RWPE2 (cell line): ENCODE data around the gene DNAJB2.

Source experiments
- ATAC-seq: fragments of 200-7000 bp; cut with Tn5 transposase; 3 replicates; pipeline ENCODE4 v1.9.1; 2021; ENCODE audit warnings: low read depth
- DNase-seq: peaks from one replicate; pipeline ENCODE4 v3.0.0-alpha.2; 2020; ENCODE audit warnings: low spot score
- H3K27ac ChIP-seq: fragments of 450-650 bp; 2 replicates; pipeline ENCODE4 v1.5.1; 2017; ENCODE audit warnings: mild to moderate bottlenecking; ENCODE audit not compliant: poor library complexity, severe bottlenecking
- H3K27me3 ChIP-seq: fragments of 250-450 bp; sonication (Bioruptor Pico); 2 replicates; pipeline ENCODE4 v1.5.1; 2021; ENCODE audit warnings: mild to moderate bottlenecking, moderate library complexity; ENCODE audit not compliant: insufficient read depth, poor library complexity, severe bottlenecking
- H3K36me3 ChIP-seq: fragments of 250-450 bp; sonication (Bioruptor Pico); 2 replicates; pipeline ENCODE4 v1.5.1; 2020; ENCODE audit warnings: low read depth, mild to moderate bottlenecking, moderate library complexity
- H3K4me1 ChIP-seq: fragments of 250-450 bp; sonication (Bioruptor Pico); 2 replicates; pipeline ENCODE4 v1.5.1; 2021; ENCODE audit warnings: mild to moderate bottlenecking, moderate library complexity; ENCODE audit not compliant: insufficient read depth, poor library complexity, severe bottlenecking
- H3K4me3 ChIP-seq: fragments of 250-450 bp; sonication (Bioruptor Pico); 2 replicates; pipeline ENCODE4 v1.5.1; 2021; ENCODE audit warnings: mild to moderate bottlenecking, moderate library complexity; ENCODE audit not compliant: severe bottlenecking
- H3K9me3 ChIP-seq: fragments of 250-450 bp; sonication (Bioruptor Pico); 2 replicates; pipeline ENCODE4 v1.5.1; 2021; ENCODE audit warnings: mild to moderate bottlenecking, moderate library complexity; ENCODE audit not compliant: severe bottlenecking
- CTCF ChIP-seq: fragments of 450-650 bp; IDR thresholded peaks from one replicate; pipeline ENCODE4 v1.5.1; 2017; ENCODE audit warnings: mild to moderate bottlenecking, moderate library complexity; ENCODE audit not compliant: poor library complexity, severe bottlenecking

Gene DNAJB2

DNA sequence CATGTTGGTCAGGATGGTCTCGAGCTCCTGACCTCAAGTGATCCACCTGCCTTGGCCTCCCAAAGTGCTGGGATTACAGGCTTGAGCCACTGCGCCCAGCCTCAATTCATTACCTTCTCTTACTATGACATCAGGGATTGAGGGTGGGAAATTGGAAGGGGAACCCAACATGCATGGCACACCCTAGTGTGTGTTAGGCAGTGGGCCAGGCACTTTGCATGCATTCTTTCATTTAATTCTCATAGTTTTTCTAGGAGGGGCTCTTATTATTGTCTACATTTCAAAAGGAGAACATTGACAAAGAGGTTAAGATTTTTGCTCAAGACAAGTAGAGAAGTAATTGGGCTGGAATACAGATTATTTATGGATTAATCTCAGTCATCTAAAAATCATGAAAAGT is 10.9 kb upstream of the DNAJB2 start:
- Histone ChIP-seq H3K4me1 (peaks cover 17% of the 10 kb centered on the region), H3K27ac (peak overlapping the region; percentile 37), H3K9me3 (no peaks in the 10 kb centered on the region), H3K4me3 (no peak overlapping the region), H3K36me3 (no peaks in the 10 kb centered on the region), H3K27me3 (no peaks in the 10 kb centered on the region)
- ATAC-seq, result no peak
- no peak for DNase-seq
- TF ChIP-seq CTCF, result no peak

- peak overlapping the region; percentile 37 for H3K27ac ChIP-seq
- TF ChIP-seq CTCF, result no peak
Observed at GRCh38 chr2:219269362-219270054, 9.7 kb upstream of the DNAJB2 start.

GRCh38 chr2:219270055-219270372 is 9.2 kb upstream of the DNAJB2 start:
- no peak for DNase-seq
- no peak for TF ChIP-seq CTCF
- no peak for ATAC-seq
- Histone ChIP-seq H3K27ac (peak overlapping the region; percentile 37), H3K4me3 (no peak overlapping the region), H3K9me3 (no peaks in the 10 kb centered on the region), H3K36me3 (no peaks in the 10 kb centered on the region), H3K27me3 (no peaks in the 10 kb centered on the region), H3K4me1 (peaks cover 34% of the 10 kb centered on the region)

More at GRCh38 chr2:219269362-219270054, 9.7 kb upstream of the DNAJB2 start:
- no peak for ATAC-seq
- H3K4me3 ChIP-seq, result no peak overlapping the region
- H3K4me1 ChIP-seq, result peaks cover 29% of the 10 kb centered on the region
- no peaks in the 10 kb centered on the region for H3K27me3 ChIP-seq
- H3K36me3 ChIP-seq, result no peaks in the 10 kb centered on the region
- H3K9me3 ChIP-seq, result no peaks in the 10 kb centered on the region
- no peak for DNase-seq

DNA sequence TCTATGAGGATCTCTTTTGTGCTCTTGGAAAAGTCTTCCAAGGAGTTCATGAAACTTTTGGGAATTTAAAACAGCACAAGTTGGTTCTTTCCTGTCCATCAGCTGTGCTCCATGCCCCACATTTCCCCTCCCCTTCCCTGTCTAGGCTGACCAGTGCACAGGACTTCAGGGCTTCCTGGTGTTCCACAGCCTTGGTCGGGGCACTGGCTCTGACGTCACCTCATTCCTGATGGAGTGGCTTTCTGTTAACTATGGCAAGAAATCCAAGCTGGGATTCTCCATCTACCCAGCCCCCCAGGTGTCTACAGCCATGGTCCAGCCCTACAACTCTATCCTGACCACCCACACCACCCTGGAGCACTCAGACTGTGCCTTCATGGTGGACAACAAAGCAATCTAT is 8.1 kb upstream of the DNAJB2 start:
- TF ChIP-seq CTCF, result no peak
- H3K27me3 ChIP-seq, result no peaks in the 10 kb centered on the region
- no peak overlapping the region for H3K27ac ChIP-seq
- peaks cover 40% of the 10 kb centered on the region for H3K4me1 ChIP-seq
- ATAC-seq (no peak), DNase-seq (no peak)
- no peaks in the 10 kb centered on the region for H3K9me3 ChIP-seq
- no peaks in the 10 kb centered on the region for H3K36me3 ChIP-seq
- no peak overlapping the region for H3K4me3 ChIP-seq

DNA sequence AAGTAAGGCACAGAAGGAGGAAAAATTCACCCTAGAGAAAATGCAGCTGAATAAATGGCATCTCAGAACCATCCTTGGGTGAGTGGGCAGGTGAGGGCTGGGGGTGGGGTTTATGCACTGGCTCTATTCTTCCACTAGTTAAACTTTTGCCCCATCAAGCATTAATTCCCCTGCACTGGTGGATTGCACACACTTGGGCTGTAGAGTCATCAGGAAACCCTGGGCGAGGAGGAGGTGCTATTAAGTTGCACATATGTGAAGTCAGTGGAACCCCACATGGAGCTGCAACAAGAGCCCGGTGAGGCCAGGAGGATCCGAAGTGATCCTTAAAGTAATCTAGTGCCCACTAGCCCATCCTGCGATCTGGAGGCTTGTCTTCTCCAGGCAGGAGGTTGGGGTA is 6.8 kb upstream of the DNAJB2 start:
- Histone ChIP-seq H3K27me3 (no peaks in the 10 kb centered on the region), H3K4me1 (peaks cover 44% of the 10 kb centered on the region), H3K9me3 (no peaks in the 10 kb centered on the region), H3K27ac (peak overlapping the region; percentile 100), H3K36me3 (no peaks in the 10 kb centered on the region), H3K4me3 (no peak overlapping the region)
- TF ChIP-seq CTCF, result no peak
- DNase-seq (no peak), ATAC-seq (no peak)
